Heart left ventricle (tissue), 13 donors: ENCODE results near the gene MAN2B2.

Experiments
- POLR2A ChIP-seq, 2 donors: fragments of 450-650 bp; IDR thresholded peaks; one replicate each; pipeline ENCODE4 v1.6.1; 2017; ENCODE audit warnings: antibody characterized with exemption in 2 of 2, mild to moderate bottlenecking in 2 of 2, moderate library complexity in 2 of 2
- TF ChIP-seq, protein P1 (sequence below), 12 donors: fragments of 200-600 bp; sonication (generic) in 4 of 12; IDR thresholded peaks; one replicate each; pipeline versions ENCODE4 v1.5.0 to v1.8.0; 2018 to 2022; ENCODE audit warnings: antibody characterized with exemption in 12 of 12, mild to moderate bottlenecking in 5 of 12
- donor health status: ischemic (EF 13 %, LVEDD 7.1; RV severe dilation, severe dysfunction).
- donor health status: DM: no; HTN: yes; CAD: no.
- donor health status: DM: no; HTN: no; CAD: no.
- donor health status: ischemic (EF 25% LVEDD 6.9; RV normal size, moderate dysfunction).
- donor health status: ischemic (EF 25% LVEDD 5.7; RV mildly dilated, moderate dysfunction).
- donor health status: ischemic (EF 35%, LVEDD 5.7; RV mildly dilated, moderate dysfunction).
- donor health status: nonischemic (EF 11% LVEDD 7.7; RV severe dilation, severe dysfunction).
- donor health status: DM: yes; HTN: yes; CAD: no.
- donor health status: PGD.
- donor health status: ischemic (EF 29% LVEDD 5.4; RV normal size, mild dysfunction).
- donor health status: nonischemic (EF 23%, LVEDD 6.1; RV moderate dilation, normal function).

DNA sequence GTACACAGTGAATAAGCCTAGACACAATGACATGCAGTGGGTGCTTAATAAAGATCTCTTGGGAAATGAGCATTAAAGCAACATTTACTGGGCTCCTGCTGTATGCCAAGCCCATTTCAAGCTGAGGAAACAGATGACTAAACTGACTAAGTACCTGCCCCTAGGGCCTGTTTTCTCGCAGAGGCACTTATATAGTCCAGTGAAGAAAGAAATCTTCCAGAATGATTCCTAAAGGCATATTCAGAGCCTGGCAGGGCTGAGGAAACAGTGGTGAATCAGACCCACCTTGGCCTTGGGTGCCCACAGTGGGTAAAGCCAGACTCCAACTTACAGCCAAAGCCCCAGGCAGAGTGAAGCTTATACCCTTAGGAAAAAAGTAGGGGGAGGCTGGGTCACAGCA is 96.7 kb downstream of the MAN2B2 start:
- TF ChIP-seq, protein P1, sequence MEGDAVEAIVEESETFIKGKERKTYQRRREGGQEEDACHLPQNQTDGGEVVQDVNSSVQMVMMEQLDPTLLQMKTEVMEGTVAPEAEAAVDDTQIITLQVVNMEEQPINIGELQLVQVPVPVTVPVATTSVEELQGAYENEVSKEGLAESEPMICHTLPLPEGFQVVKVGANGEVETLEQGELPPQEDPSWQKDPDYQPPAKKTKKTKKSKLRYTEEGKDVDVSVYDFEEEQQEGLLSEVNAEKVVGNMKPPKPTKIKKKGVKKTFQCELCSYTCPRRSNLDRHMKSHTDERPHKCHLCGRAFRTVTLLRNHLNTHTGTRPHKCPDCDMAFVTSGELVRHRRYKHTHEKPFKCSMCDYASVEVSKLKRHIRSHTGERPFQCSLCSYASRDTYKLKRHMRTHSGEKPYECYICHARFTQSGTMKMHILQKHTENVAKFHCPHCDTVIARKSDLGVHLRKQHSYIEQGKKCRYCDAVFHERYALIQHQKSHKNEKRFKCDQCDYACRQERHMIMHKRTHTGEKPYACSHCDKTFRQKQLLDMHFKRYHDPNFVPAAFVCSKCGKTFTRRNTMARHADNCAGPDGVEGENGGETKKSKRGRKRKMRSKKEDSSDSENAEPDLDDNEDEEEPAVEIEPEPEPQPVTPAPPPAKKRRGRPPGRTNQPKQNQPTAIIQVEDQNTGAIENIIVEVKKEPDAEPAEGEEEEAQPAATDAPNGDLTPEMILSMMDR (IDR thresholded peaks at IDR 0.05) = no peak
- TF ChIP-seq POLR2A (IDR thresholded peaks at IDR 0.05) = no peak
